ENCODE data around the gene TBX20.

GRCh38 chr7:35249537-35249907 lies 4.4 kb downstream of the TBX20 start:
- no peak for TF ChIP-seq CTCF (IDR thresholded peaks at IDR 0.05; ENCODE audit: low read depth, low read length)
- no peak for TF ChIP-seq POLR2A (IDR thresholded peaks at IDR 0.05; ENCODE audit: extremely low read depth, insufficient read length)
- no peak for TF ChIP-seq MAX (IDR thresholded peaks at IDR 0.05; ENCODE audit: low read depth, low read length)

All from NB4 (cell line).